Measurements from ENCODE around the gene IGFL1.
A peak's percentile ranks its signal among the peaks of the same experiment; 100 is the strongest.
"Not testable (repeated sequence)": the region's sequence is repeated elsewhere in the genome, so short reads cannot be mapped to it uniquely, and the experiment has no call there.

IGFL1 gene

GRCh38 chr19:46226438-46226973, 3.0 kb upstream of the IGFL1 start:
- no peak for DNase-seq

DNA sequence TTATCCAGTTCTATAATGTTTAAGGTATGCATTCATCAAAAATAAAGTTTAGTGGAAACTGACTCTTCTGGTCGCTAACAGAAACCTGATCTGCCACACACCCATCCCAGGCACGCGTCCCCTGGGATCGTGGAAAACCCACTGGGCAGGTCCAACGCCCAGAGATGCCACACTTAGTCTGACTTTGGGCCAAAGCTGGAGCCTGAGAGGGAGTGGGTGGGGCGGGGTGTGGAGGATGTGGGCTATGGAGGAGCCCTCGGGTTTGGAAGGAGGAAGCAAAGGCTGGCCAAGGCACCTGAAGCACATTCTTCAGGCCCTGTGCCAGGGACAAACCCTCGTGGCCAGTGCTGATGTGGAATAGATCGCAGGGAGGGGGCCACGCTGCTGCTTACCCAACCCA, 2.5 kb downstream of the IGFL1 start:
- DNase-seq = no peak

DNA sequence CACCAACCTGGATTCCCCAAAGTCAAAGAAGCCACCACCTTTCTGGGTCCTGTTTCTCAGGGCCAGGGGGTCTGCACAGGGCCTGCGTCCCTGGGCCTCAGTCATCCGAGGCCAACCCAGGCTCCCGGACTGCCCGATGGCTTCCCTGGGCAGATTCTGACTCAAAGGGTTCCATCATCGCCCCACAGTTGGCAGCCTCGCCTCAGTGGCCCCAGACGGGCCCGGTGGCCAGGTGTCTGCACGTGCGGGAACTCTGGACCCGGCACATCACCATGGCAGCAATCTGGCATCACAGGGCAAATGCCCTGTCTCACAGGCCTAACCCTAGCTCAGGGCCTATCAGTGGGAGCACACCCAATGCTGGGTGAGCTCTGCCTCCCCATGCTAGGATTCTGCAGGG, 2.9 kb downstream of the IGFL1 start:
- DNase-seq = no peak

- DNase-seq = no peak
Measured at GRCh38 chr19:46232938-46233621, 3.5 kb downstream of the IGFL1 start.

DNA sequence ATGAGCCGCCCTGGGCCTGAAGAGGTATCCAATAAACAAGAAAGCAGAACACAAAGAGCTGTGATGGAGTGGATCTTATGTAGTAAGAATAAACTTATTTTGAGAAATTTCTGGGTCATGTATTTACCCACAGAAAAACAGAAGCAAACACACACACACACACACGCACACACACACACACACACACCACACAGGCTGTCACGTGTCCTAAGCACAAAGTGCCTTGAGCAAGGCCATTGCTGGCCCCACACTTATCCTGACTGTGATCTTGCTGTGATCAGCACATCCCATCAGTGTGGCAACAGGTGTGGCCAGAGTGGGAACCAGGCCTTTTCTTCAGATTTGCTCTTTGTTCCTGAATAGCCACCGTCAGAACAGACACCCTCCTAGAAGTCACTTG, 4.3 kb downstream of the IGFL1 start:
- peak; percentile 13 for DNase-seq

GRCh38 chr19:46238141-46238540, 8.6 kb downstream of the IGFL1 start:
- not testable (repeated sequence) for DNase-seq

- DNase-seq = no peak
Measured at GRCh38 chr19:46239193-46240024, 9.9 kb downstream of the IGFL1 start.

DNA sequence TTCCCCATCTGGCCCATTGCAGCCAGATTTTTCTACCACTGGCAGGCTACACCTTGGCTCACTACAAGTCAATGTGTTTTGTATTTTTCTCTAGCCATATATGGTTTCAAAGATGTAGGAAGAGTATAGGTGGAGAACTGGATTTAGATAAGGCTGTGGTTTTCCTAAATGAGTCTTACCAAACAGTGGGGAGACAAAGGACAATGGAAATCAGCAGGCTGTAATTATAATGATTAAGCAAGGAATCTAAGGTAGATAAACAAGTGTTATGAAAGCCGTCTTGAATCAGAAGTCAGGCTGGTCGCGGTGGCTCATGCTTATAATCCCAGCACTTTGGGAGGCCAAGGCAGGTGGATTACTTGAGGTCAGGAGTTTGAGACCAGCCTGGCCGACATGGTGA, 11.2 kb downstream of the IGFL1 start:
- DNase-seq = no peak

- no peak for DNase-seq
Measured at GRCh38 chr19:46241626-46242025, 12.1 kb downstream of the IGFL1 start.

GRCh38 chr19:46243081-46243654, 13.6 kb downstream of the IGFL1 start:
- DNase-seq = not testable (repeated sequence)

GRCh38 chr19:46250076-46250735, 20.7 kb downstream of the IGFL1 start:
- DNase-seq = no peak

DNA sequence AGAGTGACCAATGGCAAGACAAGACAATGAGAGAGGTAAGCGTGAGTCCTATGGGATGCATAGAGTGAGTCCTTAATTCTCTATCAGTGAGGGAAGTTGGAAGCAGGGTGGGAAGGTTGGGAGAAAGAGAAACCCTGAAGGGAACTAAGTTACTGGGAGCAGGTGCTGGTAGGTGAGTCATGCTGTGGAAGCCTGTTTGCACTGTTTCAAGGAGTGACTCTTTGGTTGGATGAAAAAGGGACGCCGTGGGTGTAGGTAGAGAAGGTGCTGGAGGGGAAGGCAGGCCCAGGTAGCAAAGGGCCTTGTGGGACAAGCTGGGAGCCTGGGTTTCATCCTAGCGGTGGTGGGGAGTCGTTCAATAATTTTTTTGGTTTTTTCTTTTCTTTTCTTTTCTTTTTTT, 21.9 kb downstream of the IGFL1 start:
- DNase-seq = no peak

GRCh38 chr19:46254776-46255175, 25.2 kb downstream of the IGFL1 start:
- DNase-seq = peak; percentile 27

DNA sequence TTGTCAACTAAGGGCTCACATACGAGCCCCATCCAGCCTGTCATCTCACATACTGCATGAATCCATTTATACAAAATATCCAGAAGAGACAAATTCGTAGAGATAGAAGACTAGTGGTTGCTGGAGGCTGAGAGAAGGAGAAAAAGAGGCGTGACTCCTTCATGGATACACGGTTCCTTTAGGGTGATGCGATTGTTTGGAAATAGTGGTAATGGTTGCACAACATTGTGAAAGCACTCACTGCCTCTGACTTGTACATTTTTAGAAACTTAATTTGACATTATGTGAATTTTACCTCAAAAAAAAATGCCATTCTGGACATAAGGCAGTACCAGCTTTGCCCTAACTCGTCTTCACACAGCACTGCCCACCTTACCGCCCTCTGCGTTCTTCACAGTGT, 27.3 kb downstream of the IGFL1 start:
- peak; percentile 12 for DNase-seq

- DNase-seq = not testable (repeated sequence)
Measured at GRCh38 chr19:46261501-46261900, 32.0 kb downstream of the IGFL1 start.

DNA sequence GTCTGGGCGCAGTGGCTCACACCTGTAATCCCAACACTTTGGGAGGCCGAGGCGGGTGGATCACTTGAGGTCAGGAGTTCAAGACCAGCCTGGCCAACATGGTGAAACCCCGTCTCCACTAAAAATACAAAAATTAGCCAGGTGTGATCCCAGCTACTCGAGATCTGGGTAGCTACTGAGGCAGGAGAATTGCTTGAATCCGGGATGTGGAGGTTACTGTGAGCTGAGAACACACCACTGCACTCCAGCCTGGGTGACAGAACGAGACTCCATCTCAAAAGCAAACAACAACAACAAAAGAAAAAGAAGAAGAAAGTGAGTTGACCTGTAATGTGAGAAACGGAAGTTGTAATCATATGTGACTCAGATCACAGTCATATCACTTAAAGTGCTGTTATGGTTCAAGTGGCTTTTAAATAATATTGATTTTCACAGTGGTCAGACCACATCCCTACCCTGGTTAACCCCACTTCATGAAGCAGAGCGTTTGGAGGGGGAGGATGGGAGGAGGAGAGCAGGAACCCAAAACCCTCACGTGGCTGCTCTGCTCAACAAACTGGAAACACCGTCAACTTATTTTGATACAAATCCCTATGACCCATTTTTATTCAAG, 33.2 kb downstream of the IGFL1 start:
- DNase-seq = peak; percentile 65

GRCh38 chr19:46264801-46265200, 35.3 kb downstream of the IGFL1 start:
- not testable (repeated sequence) for DNase-seq

DNA sequence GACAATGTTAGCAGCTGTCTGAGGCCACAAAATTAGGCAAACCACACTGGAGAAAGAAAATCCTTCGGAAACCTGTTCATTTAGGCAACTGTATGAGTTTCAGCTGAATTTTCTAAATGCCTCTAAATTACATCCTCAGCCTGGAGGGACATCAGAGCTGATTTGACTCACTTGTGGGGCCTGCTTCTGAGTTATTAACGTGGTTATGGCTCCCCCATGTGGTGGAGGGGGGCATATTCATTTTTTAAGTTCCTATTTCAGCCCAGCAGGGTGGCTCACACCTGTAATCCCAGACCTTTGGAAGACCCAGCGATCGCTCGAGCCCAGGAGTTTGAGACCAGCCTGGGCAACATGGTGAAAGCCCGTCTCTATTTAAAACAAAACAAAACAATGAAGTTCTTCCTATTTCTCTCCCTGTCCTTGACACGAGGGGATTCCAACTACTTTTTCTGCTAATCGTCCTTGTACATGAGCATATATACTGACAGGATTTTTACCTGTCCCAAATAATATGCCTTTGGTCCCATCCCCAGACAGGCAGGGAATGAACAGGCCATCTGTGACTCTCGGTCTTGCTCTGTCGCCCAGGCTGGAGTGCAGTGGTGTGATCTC, 35.8 kb downstream of the IGFL1 start:
- peak; percentile 87 for DNase-seq

DNA sequence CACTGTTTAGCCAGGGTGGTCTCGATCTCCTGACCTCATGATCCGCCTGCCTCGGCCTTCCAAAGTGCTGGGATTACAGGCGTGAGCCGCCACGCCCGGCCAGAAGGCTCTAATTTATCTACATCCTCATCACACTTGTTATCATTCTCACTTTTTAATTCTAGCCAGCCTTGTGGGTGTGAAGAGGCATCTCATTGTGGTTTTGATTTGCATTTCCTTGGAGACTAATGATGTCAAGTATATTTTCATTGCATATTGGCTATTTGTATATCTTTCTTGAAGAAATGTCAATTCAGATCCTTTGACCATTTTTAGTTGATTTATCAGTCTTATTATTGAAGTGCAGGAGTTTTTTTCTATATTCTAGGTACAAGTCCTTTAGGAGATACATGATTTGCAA, 39.6 kb downstream of the IGFL1 start:
- DNase-seq = no peak

GRCh38 chr19:46270521-46271256, 41.1 kb downstream of the IGFL1 start:
- DNase-seq = no peak

DNA sequence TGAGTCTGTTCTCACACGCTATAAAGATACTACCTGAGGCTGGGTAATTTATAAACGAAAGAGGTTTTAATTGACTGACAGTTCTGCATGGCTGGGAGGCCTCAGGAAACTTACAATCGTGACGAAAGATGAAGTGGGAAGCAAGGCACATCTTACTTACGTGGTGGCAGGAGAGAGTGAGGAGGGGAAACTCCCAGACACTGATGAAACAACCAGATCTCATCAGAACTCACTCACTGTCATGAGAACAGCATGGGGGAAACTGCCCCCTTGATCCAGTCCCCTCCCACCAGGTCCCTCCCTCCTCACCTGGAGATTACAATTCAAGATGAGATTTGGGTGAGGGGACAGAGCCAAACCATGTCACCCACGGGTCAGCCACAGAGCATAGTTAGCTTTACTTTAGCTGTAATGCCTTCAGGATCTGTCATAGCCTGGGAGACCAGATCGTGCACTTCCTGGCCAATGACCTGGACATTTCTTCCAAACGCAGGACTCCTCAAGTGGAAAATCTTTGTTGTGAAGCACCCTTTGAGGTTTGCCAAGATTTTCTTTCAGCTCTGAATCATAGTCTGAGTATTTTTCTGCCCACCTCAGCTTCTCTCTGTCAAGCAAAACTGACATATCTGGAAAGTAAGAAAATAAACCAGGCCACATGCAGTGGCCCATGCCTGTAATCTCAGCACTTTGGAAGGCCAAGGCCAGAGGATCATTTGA, 42.1 kb downstream of the IGFL1 start:
- DNase-seq = no peak

Data from hematopoietic multipotent progenitor cell treated with erythropoietin and hydrocortisone succinate and interleukin-3 and kit ligand, for 4 days (in vitro differentiated cells).